ENCODE data around the gene ACTN3.

GRCh38 chr11:66529069-66529468 lies 17.6 kb upstream of the ACTN3 start:
- TF ChIP-seq TAF1 (IDR thresholded peaks at IDR 0.05; ENCODE audit: borderline replicate concordance, low read depth, low read length) (no peak), POLR2AphosphoS5 (IDR thresholded peaks at IDR 0.05; ENCODE audit: low read depth, low read length) (no peak), POLR2A (IDR thresholded peaks at IDR 0.05; ENCODE audit: low read depth, low read length) (no peak)

All from GM12892 (cell line).